SU-DHL-6 (cell line): ENCODE measurements around the gene MAML2.

Experiments
- H2AFZ ChIP-seq: fragments of 200-600 bp; sonication (generic); 2 replicates; pipeline ENCODE4 v1.6.1; 2014; ENCODE audit warnings: low read depth, mild to moderate bottlenecking, moderate library complexity, mixed read lengths, antibody characterized with exemption, low read length; ENCODE audit not compliant: severe bottlenecking
- H3F3A ChIP-seq: fragments of 200-600 bp; shearing (Covaris generic); 2 replicates; pipeline ENCODE4 v1.6.0; 2016; ENCODE audit warnings: antibody characterized with exemption, mild to moderate bottlenecking; ENCODE audit not compliant: insufficient read depth
- H3K27ac ChIP-seq: fragments of 200-600 bp; sonication (generic); 2 replicates; pipeline ENCODE4 v1.5.1; 2016; ENCODE audit warnings: low read depth, mild to moderate bottlenecking, low read length, moderate library complexity, mixed read lengths
- H3K27me3 ChIP-seq: fragments of 200-600 bp; sonication (generic), shearing (Covaris generic); 2 replicates; pipeline ENCODE4 v1.6.0; 2014; ENCODE audit warnings: mild to moderate bottlenecking, low read length
- H3K36me3 ChIP-seq: fragments of 200-600 bp; sonication (generic); 2 replicates; pipeline ENCODE4 v1.6.1; 2014; ENCODE audit warnings: mild to moderate bottlenecking, low read length, mixed read lengths
- H3K4me2 ChIP-seq: fragments of 300-600, 200-600 bp; shearing (Covaris generic), sonication (generic); 2 replicates; pipeline ENCODE4 v1.6.0; 2014; ENCODE audit warnings: low read length, low read depth, mild to moderate bottlenecking; ENCODE audit not compliant: poor library complexity, severe bottlenecking
- H3K4me3 ChIP-seq: fragments of 200-600 bp; sonication (generic); 2 replicates; pipeline ENCODE4 v1.5.1; 2014; ENCODE audit warnings: antibody characterized with exemption, low read length, mild to moderate bottlenecking, mixed read lengths; ENCODE audit not compliant: insufficient read depth, poor library complexity, severe bottlenecking
- H3K79me2 ChIP-seq: fragments of 200-600 bp; sonication (generic); 2 replicates; pipeline ENCODE4 v1.6.1; 2014; ENCODE audit warnings: mild to moderate bottlenecking, low read length, moderate library complexity; ENCODE audit not compliant: insufficient read depth
- H3K9ac ChIP-seq: fragments of 200-600 bp; sonication (generic); 2 replicates; pipeline ENCODE4 v1.7.0; 2014; ENCODE audit warnings: mild to moderate bottlenecking, low read length
- H3K9me2 ChIP-seq: fragments of 200-600 bp; sonication (generic); replicated peaks from 2 replicates; pipeline ENCODE4 v1.6.1; 2014; ENCODE audit warnings: low read length; ENCODE audit not compliant: insufficient read depth
- H3K9me3 ChIP-seq: fragments of 200-600 bp; sonication (generic); 2 replicates; pipeline ENCODE4 v1.6.1; 2014; ENCODE audit warnings: low read length, mixed read lengths; ENCODE audit not compliant: insufficient read depth
- H4K20me1 ChIP-seq: fragments of 200-600 bp; sonication (generic); 2 replicates; pipeline ENCODE4 v1.6.1; 2014; ENCODE audit warnings: low read depth, mild to moderate bottlenecking, antibody characterized with exemption, low read length, moderate library complexity, mixed read lengths
- CTCF ChIP-seq: fragments of 200-600 bp; sonication (generic); IDR thresholded peaks from one replicate; pipeline ENCODE4 v1.5.1; 2017; ENCODE audit warnings: antibody characterized with exemption, mild to moderate bottlenecking, low read length, moderate library complexity; ENCODE audit not compliant: insufficient read depth, poor library complexity, severe bottlenecking
- EZH2phosphoT487 ChIP-seq: fragments of 200-600 bp; sonication (generic), shearing (Covaris generic); conservative IDR thresholded peaks from 2 replicates; pipeline ENCODE4 v1.6.1; 2018; ENCODE audit warnings: mild to moderate bottlenecking, antibody characterized with exemption, low read length, moderate library complexity, mixed read lengths

The MAML2 gene

GRCh38 chr11:96086111-96086510 is 256.9 kb downstream of the MAML2 start:
- no peaks in the 10 kb centered on the region for H3K9me2 ChIP-seq
- no peak overlapping the region for H3K4me3 ChIP-seq
- no peaks in the 10 kb centered on the region for H4K20me1 ChIP-seq
- H2AFZ ChIP-seq: no peak overlapping the region
- H3K9ac ChIP-seq: no peak overlapping the region
- H3K4me2 ChIP-seq: no peak overlapping the region
- H3K36me3 ChIP-seq: no peaks in the 10 kb centered on the region
- H3K9me3 ChIP-seq: no peaks in the 10 kb centered on the region
- no peaks in the 10 kb centered on the region for H3K27me3 ChIP-seq
- no peaks in the 10 kb centered on the region for H3K79me2 ChIP-seq
- TF ChIP-seq EZH2phosphoT487 (no peak), CTCF (no peak)
- H3K27ac ChIP-seq: no peak overlapping the region
- no peaks in the 10 kb centered on the region for H3F3A ChIP-seq

- no peaks in the 10 kb centered on the region for H3K79me2 ChIP-seq
- H3K27me3 ChIP-seq: no peaks in the 10 kb centered on the region
- H4K20me1 ChIP-seq: no peaks in the 10 kb centered on the region
- H3F3A ChIP-seq: no peaks in the 10 kb centered on the region
- TF ChIP-seq EZH2phosphoT487: no peak
- no peak for TF ChIP-seq CTCF
- H3K9me2 ChIP-seq: no peaks in the 10 kb centered on the region
- no peak overlapping the region for H3K4me3 ChIP-seq
- H3K9ac ChIP-seq: no peak overlapping the region
- no peak overlapping the region for H3K4me2 ChIP-seq
- no peaks in the 10 kb centered on the region for H3K36me3 ChIP-seq
- no peak overlapping the region for H2AFZ ChIP-seq
- no peak overlapping the region for H3K27ac ChIP-seq
- H3K9me3 ChIP-seq: no peaks in the 10 kb centered on the region
Observed at GRCh38 chr11:96085319-96085930, 257.6 kb downstream of the MAML2 start.

GRCh38 chr11:96084610-96085318 is 258.2 kb downstream of the MAML2 start:
- Histone ChIP-seq H3K79me2 (no peaks in the 10 kb centered on the region), H4K20me1 (no peaks in the 10 kb centered on the region), H3K9me2 (no peaks in the 10 kb centered on the region), H2AFZ (no peak overlapping the region), H3K4me3 (no peak overlapping the region), H3K4me2 (no peak overlapping the region), H3K9me3 (no peaks in the 10 kb centered on the region), H3K36me3 (no peaks in the 10 kb centered on the region), H3F3A (no peaks in the 10 kb centered on the region), H3K27ac (no peak overlapping the region), H3K27me3 (no peaks in the 10 kb centered on the region), H3K9ac (no peak overlapping the region)
- TF ChIP-seq CTCF (no peak), EZH2phosphoT487 (no peak)
